Stimulated activated CD4-positive, alpha-beta T cell treated with anti-CD3 and anti-CD28 coated beads, Interleukin-1b, Interleukin-23, amount 100 ng/mL, for 4 hours (primary cell): ENCODE measurements around the gene TMED3.
A peak's percentile ranks its signal among the peaks of the same experiment; 100 is the strongest.

Source experiments
- DNase-seq, 2 donors: peaks; one replicate each; pipeline ENCODE4 v3.0.0-alpha.2; 2020; ENCODE audit warnings: low read depth in 2 of 2

TMED3 gene

GRCh38 chr15:79310985-79311900 lies at the start of gene TMED3:
Gene TMED3 (plus strand): TSS chr15:79311112. CDS start chr15:79311250, 138 bp downstream.
- DNase-seq: peak; percentile 65 to 72

GRCh38 chr15:79261836-79262235 lies 49.1 kb upstream of the TMED3 start:
- DNase-seq: no peak

GRCh38 chr15:79265167-79265566 lies 45.7 kb upstream of the TMED3 start:
- DNase-seq: no peak

- DNase-seq: no peak
Measured at GRCh38 chr15:79265987-79266579, 44.8 kb upstream of the TMED3 start.

GRCh38 chr15:79282371-79283251 lies 28.3 kb upstream of the TMED3 start, which contains the start of gene ANKRD34C:
Gene ANKRD34C (plus strand): TSS chr15:79282722. CDS start chr15:79293285, 10,563 bp downstream.
- DNase-seq: no peak

- DNase-seq: peak; percentile 0 to 44
Measured at GRCh38 chr15:79283252-79284048, 27.5 kb upstream of the TMED3 start.

- no peak for DNase-seq
Measured at GRCh38 chr15:79290642-79291275, 20.2 kb upstream of the TMED3 start.

GRCh38 chr15:79292011-79292410 lies 18.9 kb upstream of the TMED3 start:
- DNase-seq: no peak

- DNase-seq: no peak
Measured at GRCh38 chr15:79294075-79294474, 16.8 kb upstream of the TMED3 start.

GRCh38 chr15:79296583-79296982 lies 14.3 kb upstream of the TMED3 start:
- no peak for DNase-seq

- DNase-seq: no peak
Measured at GRCh38 chr15:79299126-79299840, 11.6 kb upstream of the TMED3 start.

- no peak for DNase-seq
Measured at GRCh38 chr15:79299841-79300235, 11.1 kb upstream of the TMED3 start.

GRCh38 chr15:79307251-79307650 lies 3.7 kb upstream of the TMED3 start:
- no peak for DNase-seq

- DNase-seq: no peak
Measured at GRCh38 chr15:79308874-79309273, 2.0 kb upstream of the TMED3 start.

- no peak for DNase-seq
Measured at GRCh38 chr15:79310612-79310984, 314 bp upstream of the TMED3 start.

GRCh38 chr15:79311901-79312553 lies 1.1 kb downstream of the TMED3 start:
- no peak for DNase-seq

- no peak for DNase-seq
Measured at GRCh38 chr15:79314186-79314585, 3.3 kb downstream of the TMED3 start.

GRCh38 chr15:79314811-79315210 lies 3.9 kb downstream of the TMED3 start:
- no peak for DNase-seq

- no peak for DNase-seq
Measured at GRCh38 chr15:79315623-79316328, 4.9 kb downstream of the TMED3 start.
